Measurements from ENCODE around the gene ACTN1. TPM values are rescaled to one million over a fixed set of nuclear protein-coding genes. Genes with fewer than 3 reads are reported as not detected.
A peak's percentile ranks its signal among the peaks of the same experiment; 100 is the strongest.
"Not testable (repeated sequence)": the region's sequence is repeated elsewhere in the genome, so short reads cannot be mapped to it uniquely, and the experiment has no call there.

Gene ACTN1
- total RNA-seq = 460 TPM

DNA sequence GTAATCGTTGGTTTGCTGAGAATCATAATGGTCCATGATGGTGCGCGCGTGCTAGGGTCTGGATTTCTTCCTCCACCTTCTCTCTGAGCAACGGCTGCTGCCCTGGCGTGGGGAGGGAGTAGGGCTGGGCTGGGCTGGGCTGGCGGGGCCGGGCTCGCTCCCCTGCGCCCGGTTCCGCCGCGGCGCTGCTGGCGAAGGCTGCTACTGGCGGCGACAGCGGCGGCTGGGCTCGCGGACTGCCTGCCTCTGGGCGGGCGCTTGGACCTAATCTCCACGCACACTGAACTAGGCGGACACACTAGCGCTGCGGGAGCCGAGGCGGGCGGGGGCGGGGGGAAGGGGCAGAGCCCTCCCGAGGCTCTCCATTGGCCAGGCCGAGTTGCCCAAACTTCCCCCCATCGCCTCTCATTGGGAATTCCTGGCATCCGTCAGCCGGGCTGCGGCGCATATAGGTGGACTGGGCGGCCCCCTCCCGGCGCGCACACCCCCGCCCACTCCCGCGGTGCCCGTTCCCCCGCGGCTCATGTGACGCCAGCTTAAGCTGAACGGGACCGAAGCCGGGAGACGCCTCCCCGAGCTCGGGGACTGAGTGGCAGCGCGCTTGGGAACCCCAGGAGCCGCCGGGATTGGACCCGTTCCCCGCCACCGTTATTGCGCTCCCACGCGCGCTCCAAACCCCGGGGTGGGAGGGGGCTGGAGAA lies at the start of gene ACTN1:
Gene ACTN1, minus strand, starts transcription at position 282 of the 701 bp plus-strand sequence. Its CDS starts 246 bp downstream, at position 36.
- DNase-seq (ENCODE audit: low spot score) = peak; percentile 94

DNA sequence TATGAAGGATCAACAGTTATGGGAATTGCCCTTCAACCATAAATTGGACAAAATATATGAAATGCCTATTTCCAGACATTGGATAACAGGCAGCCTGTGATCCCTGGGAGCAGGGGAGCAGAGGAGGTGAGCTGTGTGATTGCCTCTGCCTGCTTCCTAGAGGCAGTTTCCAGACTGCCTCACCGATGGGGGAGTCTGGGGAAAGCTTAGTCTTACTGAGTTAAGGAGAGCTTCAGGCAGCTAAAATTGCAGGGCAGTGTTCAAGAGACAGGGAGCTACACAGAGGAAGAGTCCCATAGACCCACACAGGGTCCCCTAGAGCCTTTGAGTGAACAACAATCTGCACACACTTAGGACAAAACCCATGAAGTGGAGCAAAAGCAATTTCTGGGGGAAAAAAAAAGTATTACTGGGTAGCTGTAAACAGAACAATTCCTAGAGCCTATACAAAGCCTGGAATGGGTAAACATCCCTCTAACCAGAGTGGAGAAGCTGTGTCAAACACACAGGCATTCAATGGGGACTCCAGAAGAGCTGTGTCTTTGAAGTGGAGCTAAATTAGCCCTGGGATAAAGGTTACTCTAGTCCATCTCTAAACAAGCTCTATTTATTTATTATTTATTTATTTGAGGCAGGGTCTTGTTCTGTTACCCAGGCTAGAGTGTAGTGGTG lies 48.3 kb upstream of the ACTN1 start:
- DNase-seq (ENCODE audit: low spot score) = no peak

DNA sequence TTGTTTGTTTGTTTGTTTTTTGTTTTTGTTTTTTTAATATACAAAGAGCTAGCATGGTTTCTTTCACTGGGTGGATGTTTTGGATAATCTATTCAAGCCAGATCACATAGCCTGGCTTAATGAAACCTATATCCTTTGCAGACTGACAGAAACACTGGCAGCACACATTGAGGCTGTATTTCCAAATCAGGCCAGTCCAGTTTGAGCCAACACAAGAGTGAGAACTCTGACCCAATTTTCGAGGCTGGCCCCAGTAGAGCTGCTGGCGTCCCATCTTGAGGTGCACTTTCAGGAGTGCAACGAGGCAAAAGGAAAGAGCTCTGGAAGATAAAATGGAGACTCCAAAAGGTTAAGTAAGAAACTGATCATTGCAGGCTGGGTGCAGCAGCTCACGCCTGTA lies 43.9 kb upstream of the ACTN1 start:
- DNase-seq (ENCODE audit: low spot score) = no peak

DNA sequence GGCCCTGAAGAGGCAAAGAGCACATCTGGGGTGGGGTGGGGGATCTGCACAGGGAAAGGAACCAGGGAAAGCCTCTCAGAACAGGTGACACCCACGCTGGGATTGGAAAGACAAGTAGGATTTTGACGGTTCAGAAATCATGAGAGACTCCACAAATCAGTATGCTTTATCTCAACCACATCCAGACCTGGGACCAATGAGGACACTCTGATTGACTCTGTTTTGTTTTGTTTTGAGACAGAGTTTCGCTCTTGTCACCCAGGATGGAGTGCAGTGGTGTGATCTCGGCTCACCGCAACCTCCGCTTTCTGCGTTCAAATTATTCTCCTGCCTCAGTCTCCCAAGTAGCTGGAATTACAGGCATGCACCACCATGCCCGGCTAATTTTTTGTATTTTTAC lies 43.0 kb upstream of the ACTN1 start:
- DNase-seq (ENCODE audit: low spot score) = not testable (repeated sequence)

DNA sequence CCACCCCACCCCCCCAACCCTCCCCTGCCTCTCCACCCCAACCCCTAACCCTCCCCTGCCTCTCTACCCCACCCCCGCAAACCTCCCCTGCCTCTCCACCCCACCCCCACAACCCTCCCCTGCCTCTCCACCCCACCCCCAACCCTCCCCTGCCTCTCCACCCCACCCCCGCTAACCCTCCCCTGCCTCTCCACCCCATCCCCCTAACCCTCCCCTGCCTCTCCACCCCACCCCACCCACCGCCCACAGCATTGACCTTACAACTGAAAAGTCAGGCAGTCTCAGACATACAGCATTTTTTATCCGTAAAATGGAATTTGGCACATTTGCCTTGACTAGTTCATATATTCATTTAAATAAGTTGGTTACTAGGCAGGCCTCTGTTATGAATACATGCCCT lies 38.6 kb upstream of the ACTN1 start:
- no peak for DNase-seq (ENCODE audit: low spot score)

DNA sequence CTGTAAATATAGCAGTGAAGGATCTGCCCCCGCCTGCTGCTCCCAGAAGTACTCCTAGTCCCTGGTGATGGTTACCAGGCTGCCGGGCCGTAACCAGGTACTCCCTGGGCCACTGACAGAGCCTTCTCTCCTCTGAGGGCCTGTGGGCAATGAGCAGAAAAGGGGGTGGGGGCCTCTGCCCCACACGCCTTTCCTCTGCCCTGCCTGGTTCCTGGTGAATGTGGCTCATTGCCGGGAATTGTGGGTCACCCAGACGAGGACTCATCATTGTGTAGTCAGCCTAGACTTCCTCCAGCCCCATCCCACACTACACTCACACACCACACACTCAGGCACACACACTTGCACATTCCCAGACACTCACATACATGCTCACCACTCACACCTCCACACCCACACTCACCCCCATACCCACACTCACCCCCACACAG lies 35.7 kb upstream of the ACTN1 start:
- DNase-seq (ENCODE audit: low spot score) = no peak

DNA sequence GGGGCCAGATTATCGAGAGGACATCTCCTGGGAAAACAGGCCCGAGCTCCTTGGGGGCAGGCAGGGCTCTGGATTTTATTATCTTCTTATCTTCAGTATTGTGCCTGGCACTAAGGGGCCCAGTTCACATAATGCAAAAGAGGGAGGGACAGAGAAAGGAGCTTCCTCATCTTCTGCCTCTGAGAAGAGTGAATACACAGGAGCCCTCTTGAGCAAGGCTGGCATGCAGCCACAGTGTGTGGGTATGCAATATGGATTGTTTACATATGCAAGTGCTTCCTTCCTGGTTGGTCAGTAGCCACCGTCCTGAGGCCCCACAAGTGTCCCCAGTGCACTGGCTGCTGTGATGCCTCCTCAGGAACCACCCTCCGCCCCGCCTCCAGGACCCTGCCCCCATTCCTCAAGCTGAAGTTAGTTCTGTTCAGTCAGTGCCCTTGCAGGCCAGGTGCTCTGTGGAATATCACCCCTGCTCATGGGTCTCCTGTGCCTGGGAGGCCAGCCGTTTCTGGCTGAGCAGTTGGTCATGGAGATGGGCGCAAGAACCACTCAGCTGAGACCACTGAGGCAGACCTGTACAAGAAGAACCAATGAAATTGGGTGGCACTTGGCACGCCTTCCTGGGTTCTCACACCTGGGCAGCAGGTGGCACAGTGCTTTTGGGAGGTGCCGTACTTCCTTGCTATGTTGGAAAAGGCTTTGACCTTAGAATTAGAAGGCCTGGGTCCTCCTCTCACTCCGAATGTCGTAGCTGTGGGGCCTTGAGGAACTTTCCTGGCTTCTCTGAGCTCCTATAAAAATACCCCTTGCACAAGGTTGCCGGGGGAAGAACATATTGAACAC lies 35.1 kb upstream of the ACTN1 start:
- DNase-seq (ENCODE audit: low spot score) = peak; percentile 76

DNA sequence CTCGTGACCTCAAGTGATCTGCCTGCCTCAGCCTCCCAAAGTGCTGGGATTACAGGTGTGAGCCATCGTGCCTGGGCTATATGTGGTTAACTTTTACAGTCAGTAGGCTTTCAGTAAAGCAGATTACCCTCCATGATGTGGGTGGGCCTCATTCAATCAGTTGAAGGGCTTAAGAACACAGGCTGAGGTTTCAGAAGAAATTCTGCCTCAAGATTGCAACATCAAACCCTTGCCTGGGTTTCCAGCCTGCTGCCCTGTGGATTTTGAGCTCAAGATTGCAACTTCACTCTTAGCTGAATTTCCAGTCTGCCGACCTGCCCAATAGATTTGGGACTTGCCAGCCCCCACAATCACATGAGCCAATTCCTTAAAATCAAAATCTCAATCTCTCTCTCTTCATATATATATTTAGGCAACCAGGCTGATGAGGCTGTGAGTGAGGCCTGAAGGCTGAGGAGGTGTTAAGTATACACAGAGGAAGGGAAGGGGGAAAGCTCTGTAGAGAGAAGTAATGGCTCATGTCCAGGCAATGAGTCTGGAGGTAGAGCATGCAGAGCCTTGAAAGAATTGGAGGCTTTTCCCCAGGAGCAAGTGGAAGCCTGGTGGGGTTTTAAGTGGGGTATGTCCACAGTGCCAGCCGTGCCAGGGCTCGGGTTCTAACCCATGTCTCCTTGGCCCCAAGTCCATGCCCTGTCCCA lies 33.3 kb upstream of the ACTN1 start:
- no peak for DNase-seq (ENCODE audit: low spot score)

DNA sequence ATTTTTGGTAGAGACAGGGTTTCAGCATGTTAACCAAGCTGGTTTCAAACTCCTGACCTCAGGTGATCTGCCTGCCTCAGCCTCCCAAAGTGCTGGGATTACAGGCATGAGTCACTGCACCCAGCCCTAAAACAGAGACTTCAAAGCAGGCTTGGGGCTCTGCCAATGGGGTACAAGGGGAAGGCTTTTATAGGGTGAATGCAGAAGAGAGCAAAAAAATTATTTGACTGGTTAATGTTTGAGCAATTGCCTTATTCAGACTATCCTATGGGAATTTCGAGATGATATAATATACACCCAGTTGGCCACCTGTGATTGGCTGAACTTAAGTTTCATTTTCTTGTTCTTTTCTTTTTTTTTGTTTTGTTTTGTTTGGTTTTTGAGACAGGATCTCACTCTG lies 31.5 kb upstream of the ACTN1 start:
- no peak for DNase-seq (ENCODE audit: low spot score)

DNA sequence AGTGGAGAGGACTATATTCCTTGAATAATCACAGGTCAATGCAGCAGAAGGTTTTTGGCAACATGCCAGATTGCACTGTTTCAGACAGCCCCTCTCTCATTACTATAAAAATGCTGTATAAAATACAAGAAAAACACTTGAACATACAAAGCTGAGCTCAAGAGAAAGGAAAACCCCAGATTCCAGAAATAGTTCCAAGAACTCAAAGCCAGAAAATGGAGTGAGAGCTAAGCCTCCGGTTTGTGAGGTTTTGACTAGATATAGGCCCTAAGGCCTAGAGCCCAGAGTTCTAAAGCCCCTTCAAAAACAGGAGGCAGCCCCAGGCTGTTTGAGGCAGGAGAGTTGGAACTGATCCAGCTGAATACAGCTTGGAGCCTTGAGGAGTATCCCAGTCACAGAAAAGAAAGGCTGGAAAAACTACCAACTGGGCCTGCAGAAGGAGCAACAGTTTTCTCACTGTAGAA lies 29.4 kb upstream of the ACTN1 start:
- no peak for DNase-seq (ENCODE audit: low spot score)

DNA sequence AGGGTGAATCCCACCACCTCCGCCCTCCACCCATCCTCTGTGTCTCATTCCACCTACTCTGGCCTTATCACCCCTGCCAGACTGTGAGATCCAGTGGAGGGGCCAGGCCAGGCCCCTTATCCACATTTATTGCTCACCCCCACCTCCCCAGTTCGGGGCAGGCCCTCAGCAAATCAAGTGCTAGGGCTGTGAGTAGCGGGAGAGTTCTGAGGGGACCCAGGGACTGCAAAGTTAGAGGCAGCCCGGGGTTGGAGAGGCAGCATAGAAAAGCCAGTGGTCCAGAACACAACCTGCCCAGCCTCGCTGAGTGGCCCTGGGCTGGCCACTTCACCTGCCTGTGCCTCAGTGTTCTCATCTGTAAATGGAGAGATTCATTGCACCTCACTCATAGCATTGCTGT lies 27.2 kb upstream of the ACTN1 start:
- DNase-seq (ENCODE audit: low spot score) = no peak

DNA sequence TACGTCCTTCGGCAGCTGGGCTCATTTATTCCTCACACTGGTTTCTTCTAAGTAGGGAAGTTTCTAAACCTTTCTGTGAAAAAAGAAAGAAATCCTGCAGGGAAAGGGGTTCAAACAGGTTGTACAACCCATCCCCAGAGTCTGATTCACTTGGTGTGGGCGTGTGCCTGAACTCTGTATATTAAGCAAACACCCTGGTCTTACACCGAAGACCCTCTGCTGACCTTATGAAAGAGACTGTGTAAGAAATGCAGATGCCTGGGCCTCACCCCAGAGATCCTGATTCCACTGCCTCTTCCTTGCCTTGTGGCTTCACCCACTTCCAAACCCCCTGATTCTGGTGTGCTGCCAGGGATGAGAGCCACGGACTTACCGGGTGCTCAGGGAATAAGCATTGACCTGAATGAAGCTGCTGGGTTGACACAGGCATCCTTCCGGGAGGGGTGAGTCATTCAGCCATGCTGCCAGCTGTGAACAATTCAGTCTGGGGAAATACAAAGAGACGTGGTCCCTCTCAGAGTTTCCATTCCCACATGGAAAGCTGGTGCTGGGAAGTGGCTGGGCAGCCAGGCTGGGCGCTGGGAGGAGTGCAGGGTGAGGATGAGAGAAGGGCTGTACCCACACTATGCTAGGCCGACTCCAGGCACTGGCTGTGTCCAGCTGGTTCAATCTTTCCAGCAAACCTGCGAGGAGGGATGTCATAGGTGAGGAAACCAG lies 26.5 kb upstream of the ACTN1 start:
- DNase-seq (ENCODE audit: low spot score) = peak; percentile 68

DNA sequence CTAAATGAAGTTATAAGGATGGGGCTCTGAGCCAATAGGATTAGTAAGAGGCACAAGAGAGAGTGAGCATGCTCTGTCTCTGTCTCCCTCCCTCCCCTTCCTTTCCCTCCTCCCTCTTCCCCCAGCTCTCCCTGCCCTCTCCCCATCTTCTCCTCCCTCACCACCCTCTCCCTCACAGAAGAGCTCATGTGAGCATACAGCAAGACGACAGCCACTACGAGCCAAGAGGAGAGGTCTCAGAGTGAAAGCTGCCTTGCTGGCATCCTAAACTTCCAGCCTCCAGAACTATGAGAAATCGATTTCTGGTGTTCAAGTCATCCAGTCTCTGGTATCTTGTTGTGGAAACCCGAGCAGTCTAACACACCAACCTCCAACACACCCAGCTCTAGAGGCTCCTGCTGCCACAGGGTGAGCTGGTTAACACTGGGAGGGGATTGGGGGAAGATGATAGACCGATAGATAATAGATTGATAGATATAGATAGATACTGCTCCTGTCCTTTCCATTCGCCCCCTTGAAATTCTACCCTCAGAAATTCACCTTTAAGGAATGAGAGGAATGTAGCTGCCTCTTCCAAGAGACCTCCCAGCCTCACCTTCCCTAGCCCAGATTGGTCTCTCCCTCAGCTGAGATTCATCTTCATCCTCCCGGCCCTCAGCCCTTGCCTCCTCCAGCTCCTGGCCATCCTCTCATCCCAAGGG lies 25.8 kb upstream of the ACTN1 start:
- no peak for DNase-seq (ENCODE audit: low spot score)

DNA sequence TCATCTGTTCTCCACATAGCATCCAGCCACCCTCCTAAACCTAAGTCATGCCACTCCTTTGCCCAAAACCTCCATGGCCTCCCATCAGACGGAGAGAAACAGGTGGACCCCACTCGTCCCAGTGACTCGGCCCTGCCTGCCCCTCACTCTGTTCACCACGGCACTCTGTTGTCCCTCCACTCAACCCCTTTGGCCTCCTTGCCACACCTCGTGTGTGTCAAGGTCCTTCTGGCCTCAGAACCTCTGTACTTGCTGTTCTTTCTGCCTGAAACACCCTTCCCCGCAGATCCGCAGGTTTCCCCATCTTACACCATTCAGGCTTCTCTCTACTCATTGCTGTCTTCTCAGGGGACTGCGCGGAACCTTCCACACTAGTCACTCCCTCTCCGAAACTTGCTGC lies 24.5 kb upstream of the ACTN1 start:
- no peak for DNase-seq (ENCODE audit: low spot score)

DNA sequence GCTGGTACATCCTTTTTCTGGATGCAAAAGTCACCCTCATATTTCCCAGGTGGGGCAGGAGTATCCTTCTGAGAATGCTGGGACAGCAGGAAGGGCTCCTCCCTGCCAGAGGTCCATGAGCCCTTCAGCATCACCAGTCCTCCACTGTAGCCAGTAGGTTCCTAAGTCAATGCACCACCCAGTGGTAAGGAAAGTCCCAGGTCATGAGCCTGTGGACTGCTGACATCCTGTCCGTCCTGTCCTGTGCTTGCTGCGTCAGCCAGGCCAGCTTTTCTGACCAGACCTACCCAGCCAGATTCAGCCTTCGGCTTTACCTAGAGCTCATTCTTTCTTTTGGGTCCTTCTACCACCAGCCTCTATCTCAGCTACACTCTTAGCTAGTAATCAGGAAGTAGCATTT lies 23.0 kb upstream of the ACTN1 start:
- peak; percentile 41 for DNase-seq (ENCODE audit: low spot score)

DNA sequence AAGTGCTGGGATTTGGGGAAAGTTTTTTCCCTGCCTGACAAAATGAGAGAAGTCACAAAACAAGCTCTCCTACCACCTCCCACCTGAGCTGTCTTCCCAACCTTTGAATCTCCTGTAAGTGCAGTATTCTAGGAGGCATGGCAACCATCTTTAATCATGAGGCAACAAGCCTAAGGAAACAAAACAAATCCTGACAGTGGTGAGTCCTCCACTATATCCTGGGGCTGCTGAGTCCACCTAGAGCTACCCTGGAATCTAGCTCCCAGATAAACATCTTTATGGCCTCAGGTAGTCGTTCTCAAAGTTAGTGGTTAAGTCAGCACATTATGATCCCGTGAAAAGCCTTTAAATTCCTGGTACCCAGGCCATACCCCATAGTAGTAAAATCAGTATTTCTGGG lies 22.3 kb upstream of the ACTN1 start:
- DNase-seq (ENCODE audit: low spot score) = no peak

DNA sequence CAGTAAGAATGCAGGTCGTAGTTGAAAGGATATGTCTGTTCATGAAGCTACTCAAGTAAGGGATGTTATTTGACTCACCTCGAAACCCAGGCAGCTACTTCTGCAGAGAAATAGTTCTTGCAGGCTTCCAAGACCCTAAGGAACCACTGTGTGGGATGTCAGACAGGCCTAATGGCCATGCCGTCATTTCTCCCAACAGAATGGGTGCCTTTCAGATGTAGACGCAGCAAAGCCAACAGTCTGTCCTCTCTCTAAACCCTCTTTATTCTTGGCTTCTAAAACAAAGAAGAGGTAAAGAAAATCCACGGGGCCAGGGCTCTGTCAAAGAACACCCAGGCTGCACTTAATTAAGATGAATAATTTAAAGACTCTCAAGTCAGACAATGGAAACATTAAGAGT lies 19.0 kb upstream of the ACTN1 start:
- DNase-seq (ENCODE audit: low spot score) = no peak

DNA sequence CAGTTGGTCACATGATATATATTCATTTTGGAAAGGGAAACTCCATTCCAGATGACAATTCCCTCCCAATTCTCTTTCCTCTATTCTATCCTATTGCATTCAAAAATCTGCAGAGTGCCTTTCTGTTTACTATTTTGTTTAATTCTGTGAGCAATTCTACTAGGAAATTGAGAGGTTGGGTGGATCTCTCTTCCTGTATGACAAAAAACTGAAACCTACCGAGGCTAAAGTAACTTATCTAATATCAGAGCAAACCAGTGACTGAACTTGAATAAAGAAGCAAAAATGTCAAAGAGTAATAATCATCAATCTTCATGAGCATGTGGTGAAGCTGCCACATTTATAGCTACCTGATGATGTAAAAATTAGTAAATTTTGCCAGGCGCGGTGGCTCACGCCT lies 16.6 kb upstream of the ACTN1 start:
- DNase-seq (ENCODE audit: low spot score) = no peak

DNA sequence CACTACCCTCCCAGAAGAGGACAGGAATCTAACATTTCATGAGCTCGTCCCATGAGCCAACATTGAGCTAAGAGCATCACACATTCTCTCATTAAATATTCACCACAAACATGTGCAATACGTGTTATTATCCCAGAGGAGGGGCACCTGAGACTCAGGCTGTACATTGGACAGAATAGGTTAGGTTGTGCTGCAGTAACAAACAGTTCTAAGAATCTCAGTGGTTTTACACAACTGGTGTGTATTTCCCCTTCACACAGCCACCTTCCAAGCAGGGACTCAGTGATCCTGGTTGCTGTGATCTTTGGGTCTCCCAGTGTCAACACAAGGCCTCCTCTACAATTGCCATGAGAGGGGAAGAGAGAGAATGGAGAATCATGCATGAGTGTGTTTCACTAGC lies 15.0 kb upstream of the ACTN1 start:
- DNase-seq (ENCODE audit: low spot score) = no peak

DNA sequence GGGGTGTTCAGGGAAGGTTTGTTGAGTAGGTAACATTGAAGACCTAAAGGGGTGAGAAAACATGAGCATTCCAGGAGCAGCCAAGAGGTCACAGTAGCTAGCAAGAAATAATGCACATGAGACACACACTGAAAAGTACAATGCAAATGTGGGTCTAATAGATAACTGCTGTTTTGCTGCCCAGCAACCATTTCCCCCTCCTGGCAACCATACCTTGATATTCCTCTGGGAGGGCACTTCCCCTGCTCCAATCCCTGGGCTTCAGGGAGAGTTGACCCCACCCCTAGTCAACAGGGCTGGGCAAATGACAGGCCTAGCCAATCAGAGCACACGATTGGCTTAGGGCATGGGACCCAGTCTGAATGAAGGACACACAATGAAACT lies 8.5 kb upstream of the ACTN1 start:
- DNase-seq (ENCODE audit: low spot score) = no peak

All from mucosa of gallbladder (tissue), 1 donor.